ENCODE data around the gene COL9A3. TPM values are rescaled to one million over a fixed set of nuclear protein-coding genes. Genes with fewer than 3 reads are reported as not detected.

COL9A3 gene
- total RNA-seq, 1 experiment from 2014 or later: 46.6 TPM

GRCh38 chr20:62793757-62794006, 23.2 kb upstream of the COL9A3 start:
- ATAC-seq (peak; percentile 30; the same call in 1 of the 2 replicates), DNase-seq (ENCODE audit: low read depth, low spot score) (no peak)
- H3K27ac ChIP-seq (ENCODE audit: low read length): peak overlapping the region; percentile 87
- no peaks in the 10 kb centered on the region for H3K27me3 ChIP-seq (ENCODE audit: control insufficient read depth, insufficient read depth, low read length)
- intact Hi-C loops (cut with micrococcal nuclease; ENCODE audit: unreplicated experiment) (loop anchor here (10.0 kb wide), 1 partner anchor 319 kb away; the partner anchor contains the start of gene GATA5), in situ Hi-C loops (cut with HindIII; ENCODE audit: low pct_unique_long_range_greater_than_20kb, low sequenced_read_pairs) (no loop called here)
- H3K4me1 ChIP-seq (ENCODE audit: control insufficient read depth, insufficient read depth, low read length): peaks cover 22% of the 10 kb centered on the region
- no TSS peak for BruUV-seq (replicated peaks)
- H3K4me3 ChIP-seq (ENCODE audit: low read depth in 2 of 2, low read length in 2 of 2): peak overlapping the region; percentile 29 to 53
- POLR2A ChIA-PET: interaction anchor here (0.9 kb wide), 1 partner anchor 9 kb away, joined by 9 read pairs; no protein-coding TSS in a partner anchor
- no peak for TF ChIP-seq TCF7L2 (IDR thresholded peaks at IDR 0.05; ENCODE audit: low read depth, low read length)
- CTCF ChIA-PET: interaction anchor here (1.0 to 1.3 kb wide), 4 partner anchors 14 to 168 kb away, joined by 3 to 8 read pairs (median 5); no protein-coding TSS in a partner anchor
- H3K36me3 ChIP-seq (ENCODE audit: control insufficient read depth, insufficient read depth, low read length): peaks cover 3% of the 10 kb centered on the region; the same call in 1 of the 2 replicates
- H3K9me3 ChIP-seq (ENCODE audit: control insufficient read depth, insufficient read depth, low read depth, low read length): no peaks in the 10 kb centered on the region

- ChIA-PET CTCF (interaction anchor here (0.6 to 1.3 kb wide), 11 partner anchors 14 to 307 kb away, joined by 3 to 8 read pairs (median 4); partner anchors contain the start of gene NTSR1), POLR2A (interaction anchor here (0.6 to 0.9 kb wide), 6 partner anchors 8 to 316 kb away, joined by 3 to 9 read pairs (median 4); no protein-coding TSS in a partner anchor)
- BruUV-seq (replicated peaks): no TSS peak
- ATAC-seq (peak; percentile 83), DNase-seq (ENCODE audit: low read depth, low spot score) (peak; percentile 52)
- peak overlapping the region; percentile 51 to 73 for H3K4me3 ChIP-seq (ENCODE audit: low read depth in 2 of 2, low read length in 2 of 2)
- no peaks in the 10 kb centered on the region for H3K27me3 ChIP-seq (ENCODE audit: control insufficient read depth, insufficient read depth, low read length)
- H3K9me3 ChIP-seq (ENCODE audit: control insufficient read depth, insufficient read depth, low read depth, low read length): no peaks in the 10 kb centered on the region
- intact Hi-C loops (cut with micrococcal nuclease; ENCODE audit: unreplicated experiment): loop anchor here (10.0 kb wide), 1 partner anchor 319 kb away; the partner anchor contains the start of gene GATA5
- in situ Hi-C loops (cut with HindIII; ENCODE audit: low pct_unique_long_range_greater_than_20kb, low sequenced_read_pairs): no loop called here
- H3K36me3 ChIP-seq (ENCODE audit: control insufficient read depth, insufficient read depth, low read length): peaks cover 3% of the 10 kb centered on the region
- TF ChIP-seq CTCF (IDR thresholded peaks at IDR 0.05) (no peak), SIN3A (IDR thresholded peaks at IDR 0.05; ENCODE audit: borderline replicate concordance, insufficient read depth, low read depth, low read length) (0 out of 2 replicates have a peak, but pooled peaks have one; percentile 26), POLR2AphosphoS5 (IDR thresholded peaks at IDR 0.05; ENCODE audit: low read depth, low read length) (peak; percentile 88), TCF7L2 (IDR thresholded peaks at IDR 0.05; ENCODE audit: low read depth, low read length) (no peak; the same call in none of the 2 replicates)
- H3K27ac ChIP-seq (ENCODE audit: low read length): peak overlapping the region; percentile 87
- H3K4me1 ChIP-seq (ENCODE audit: control insufficient read depth, insufficient read depth, low read length): peaks cover 22% of the 10 kb centered on the region
Measured at GRCh38 chr20:62794007-62794724, 22.7 kb upstream of the COL9A3 start.

GRCh38 chr20:62795023-62795761, 21.7 kb upstream of the COL9A3 start:
- ChIA-PET CTCF (interaction anchor here (1.2 to 1.3 kb wide), 2 partner anchors 13 to 170 kb away, joined by 6 to 8 read pairs; no protein-coding TSS in a partner anchor), POLR2A (no interaction called here)
- TF ChIP-seq POLR2AphosphoS5 (IDR thresholded peaks at IDR 0.05; ENCODE audit: low read depth, low read length) (peak; percentile 68), SIN3A (IDR thresholded peaks at IDR 0.05; ENCODE audit: borderline replicate concordance, insufficient read depth, low read depth, low read length) (0 out of 2 replicates have a peak, but pooled peaks have one; percentile 16), CTCF (IDR thresholded peaks at IDR 0.05) (no peak), TCF7L2 (IDR thresholded peaks at IDR 0.05; ENCODE audit: low read depth, low read length) (no peak), REST (IDR thresholded peaks at IDR 0.05; ENCODE audit: insufficient read depth in 1 of 2, low read depth in 2 of 2, low read length in 1 of 2) (0 out of 4 replicates have a peak, but pooled peaks of 1 of the 2 experiments have one; percentile 39)
- Histone ChIP-seq H3K4me3 (ENCODE audit: low read depth in 2 of 2, low read length in 2 of 2) (peak overlapping the region; percentile 51 to 73), H3K4me1 (ENCODE audit: control insufficient read depth, insufficient read depth, low read length) (peaks cover 22% of the 10 kb centered on the region), H3K27ac (ENCODE audit: low read length) (peak overlapping the region; percentile 79), H3K9me3 (ENCODE audit: control insufficient read depth, insufficient read depth, low read depth, low read length) (no peaks in the 10 kb centered on the region), H3K27me3 (ENCODE audit: control insufficient read depth, insufficient read depth, low read length) (no peaks in the 10 kb centered on the region), H3K36me3 (ENCODE audit: control insufficient read depth, insufficient read depth, low read length) (peaks cover 3% of the 10 kb centered on the region)
- peak; percentile 27 for DNase-seq (ENCODE audit: low read depth, low spot score)
- in situ Hi-C loops (cut with HindIII; ENCODE audit: low pct_unique_long_range_greater_than_20kb, low sequenced_read_pairs): no loop called here
- intact Hi-C loops (cut with micrococcal nuclease; ENCODE audit: unreplicated experiment): loop anchor here (10.0 kb wide), 1 partner anchor 320 kb away; the partner anchor contains the start of gene GATA5
- no TSS peak for BruUV-seq (replicated peaks)
- ATAC-seq: peak; percentile 14
